HCT116 (cell line): ENCODE measurements around the gene NDUFB7. TPM values are rescaled to one million over a fixed set of nuclear protein-coding genes. Genes with fewer than 3 reads are reported as not detected.

ENCODE experiments used
- ATAC-seq: fragments of 200-7000 bp; cut with Tn5 transposase; 2 replicates; pipeline ENCODE4 v1.9.1; 2020; ENCODE audit warnings: mild to moderate bottlenecking, moderate library complexity
- BruUV-seq: library from RNA; stranded (reverse); fragments of 400-500 nt; replicated peaks from 2 replicates; lab custom pipeline; 2021; lab: Mats Ljungman, UMichigan
- CTCF ChIA-PET: fragments of 300-600 bp; sonication (Branson Sonifier 250); formaldehyde crosslinking; loops from one replicate; lab custom pipeline; 2021; ENCODE audit warnings: antibody characterized with exemption; lab: Charles Lee
- POLR2A ChIA-PET: fragments of 300-600, 350-600 bp; sonication (Branson Sonifier 250); formaldehyde crosslinking; loops from one replicate; lab custom pipeline; 2021; ENCODE audit warnings: antibody characterized with exemption; lab: Charles Lee
- RAD21 ChIA-PET, 2 experiments: fragments of 300-600 bp; sonication (Branson Sonifier 250); formaldehyde crosslinking; loops; one replicate each; lab custom pipeline; 2023; ENCODE audit warnings: low total read pairs in 2 of 2; ENCODE audit not compliant: uncharacterized antibody in 2 of 2, unreplicated experiment in 2 of 2, low non-redundant PET in 1 of 2; lab: Charles Lee
- DNase-seq: peaks from one replicate; pipeline ENCODE4 v3.0.0-alpha.2; 2010; ENCODE audit warnings: low read depth, low spot score
- H2AFZ ChIP-seq: fragments of 200-600 bp; shearing (Covaris generic), sonication (generic); 2 replicates; pipeline ENCODE4 v1.6.1; 2017; ENCODE audit warnings: low read depth, mixed run types, mixed read lengths, antibody characterized with exemption, low read length; ENCODE audit not compliant: poor library complexity, severe bottlenecking
- H3K27ac ChIP-seq: 2 replicates; pipeline ENCODE4 v1.5.1; 2012; ENCODE audit warnings: low read depth, low read length
- H3K27me3 ChIP-seq: fragments of 200-600 bp; sonication (generic); 2 replicates; pipeline ENCODE4 v1.6.1; 2016; ENCODE audit warnings: mixed run types, low read length, mixed read lengths; ENCODE audit not compliant: insufficient read depth
- H3K36me3 ChIP-seq, 2 experiments: fragments of 200-500 bp in 1 of 2; fragments of 200-600 bp in 1 of 2; sonication (Bioruptor generic) in 1 of 2; sonication (generic) in 1 of 2; 2 replicates each; pipeline versions ENCODE4 v1.5.1 to v1.6.1; 2014 to 2016; ENCODE audit warnings: low read length in 2 of 2, inconsistent platforms in 1 of 2, mixed read lengths in 1 of 2, mixed run types in 1 of 2; ENCODE audit not compliant: insufficient read depth in 2 of 2, control insufficient read depth in 1 of 2
- H3K4me1 ChIP-seq, 2 experiments: fragments of 200-600 bp in 1 of 2; sonication (generic) in 1 of 2; 2 replicates each; pipeline versions ENCODE4 v1.5.1 to v1.6.1; 2012 to 2017; ENCODE audit warnings: low read length in 2 of 2, inconsistent platforms in 1 of 2, mild to moderate bottlenecking in 1 of 2, mixed read lengths in 1 of 2, mixed run types in 1 of 2, moderate library complexity in 1 of 2; ENCODE audit not compliant: insufficient read depth in 2 of 2, control insufficient read depth in 1 of 2
- H3K4me2 ChIP-seq: fragments of 200-600 bp; sonication (generic); 2 replicates; pipeline ENCODE4 v1.6.1; 2017; ENCODE audit warnings: mixed run types, low read length, mixed read lengths
- H3K4me3 ChIP-seq, 2 experiments: fragments of 200-600 bp in 1 of 2; sonication (generic) in 1 of 2; replicated peaks in 1 of 2; 2 replicates each; pipeline ENCODE4 v1.5.1; 2011 to 2016; ENCODE audit warnings: low read length in 2 of 2, control low read depth in 1 of 2, low read depth in 1 of 2, mild to moderate bottlenecking in 1 of 2, mixed read lengths in 1 of 2, mixed run types in 1 of 2
- H3K79me2 ChIP-seq: fragments of 200-600 bp; sonication (generic); 2 replicates; pipeline ENCODE4 v1.6.1; 2017; ENCODE audit warnings: mild to moderate bottlenecking, mixed run types, low read length, moderate library complexity, mixed read lengths; ENCODE audit not compliant: insufficient read depth
- H3K9ac ChIP-seq: fragments of 200-600 bp; sonication (generic); 2 replicates; pipeline ENCODE4 v1.6.1; 2016; ENCODE audit warnings: low read length, mixed read lengths
- H3K9me2 ChIP-seq: fragments of 200-600 bp; sonication (generic), shearing (Covaris generic); 2 replicates; pipeline ENCODE4 v1.6.1; 2017; ENCODE audit warnings: mixed run types, mild to moderate bottlenecking, moderate library complexity; ENCODE audit not compliant: insufficient read depth
- H3K9me3 ChIP-seq, 2 experiments: fragments of 200-500 bp in 1 of 2; fragments of 200-600 bp in 1 of 2; sonication (Bioruptor generic) in 1 of 2; sonication (generic) in 1 of 2; 2 replicates each; pipeline ENCODE4 v1.6.1; 2014 to 2017; ENCODE audit warnings: low read length in 2 of 2, mixed read lengths in 2 of 2, inconsistent platforms in 1 of 2, low read depth in 1 of 2, mild to moderate bottlenecking in 1 of 2, mixed run types in 1 of 2, moderate library complexity in 1 of 2; ENCODE audit not compliant: control insufficient read depth in 1 of 2, insufficient read depth in 1 of 2
- H4K20me1 ChIP-seq: fragments of 200-600 bp; sonication (generic), shearing (Covaris generic); 2 replicates; pipeline ENCODE4 v1.6.1; 2017; ENCODE audit warnings: mixed run types, mild to moderate bottlenecking, moderate library complexity; ENCODE audit not compliant: insufficient read depth
- ATF3 ChIP-seq: IDR thresholded peaks from 2 replicates; pipeline ENCODE4 v1.6.1; 2012
- CBX3 ChIP-seq: IDR thresholded peaks from 2 replicates; pipeline ENCODE4 v1.6.1; 2012; ENCODE audit warnings: low read depth
- CTCF ChIP-seq, 3 experiments: fragments of 200-600 bp in 1 of 3; sonication (generic) in 1 of 3; IDR thresholded peaks in 2 of 3; conservative IDR thresholded peaks in 1 of 3; 2 replicates each; pipeline ENCODE4 v1.5.1; 2012 to 2017; ENCODE audit warnings: low read depth in 2 of 3, low read length in 2 of 3, antibody characterized with exemption in 1 of 3, borderline replicate concordance in 1 of 3, control low read depth in 1 of 3, mild to moderate bottlenecking in 1 of 3, mixed read lengths in 1 of 3, mixed run types in 1 of 3, moderate library complexity in 1 of 3; ENCODE audit not compliant: insufficient read depth in 1 of 3
- EGR1 ChIP-seq: IDR thresholded peaks from 2 replicates; pipeline ENCODE4 v1.6.1; 2012; ENCODE audit warnings: low read depth
- ELF1 ChIP-seq: IDR thresholded peaks from 2 replicates; pipeline ENCODE4 v1.6.1; 2012; ENCODE audit warnings: low read depth, borderline replicate concordance
- EZH2 ChIP-seq: fragments of 200-600 bp; sonication (generic); IDR thresholded peaks from 2 replicates; pipeline ENCODE4 v1.6.1; 2017; ENCODE audit warnings: antibody characterized with exemption, mixed run types
- EZH2phosphoT487 ChIP-seq: fragments of 200-600 bp; IDR thresholded peaks from 2 replicates; pipeline ENCODE4 v1.6.1; 2018; ENCODE audit warnings: antibody characterized with exemption, borderline replicate concordance
- FOSL1 ChIP-seq: IDR thresholded peaks from 2 replicates; pipeline ENCODE4 v1.6.1; 2012; ENCODE audit warnings: low read depth
- JUND ChIP-seq: IDR thresholded peaks from 2 replicates; pipeline ENCODE4 v1.6.1; 2012
- MAX ChIP-seq: IDR thresholded peaks from 2 replicates; pipeline ENCODE4 v1.6.1; 2012
- POLR2AphosphoS5 ChIP-seq: IDR thresholded peaks from 2 replicates; pipeline ENCODE4 v1.6.1; 2011; ENCODE audit warnings: mild to moderate bottlenecking, low read depth, low read length, moderate library complexity
- RAD21 ChIP-seq: IDR thresholded peaks from 2 replicates; pipeline ENCODE4 v1.6.1; 2012; ENCODE audit warnings: low read depth, mild to moderate bottlenecking
- REST ChIP-seq: IDR thresholded peaks from 2 replicates; pipeline ENCODE4 v1.6.1; 2012; ENCODE audit warnings: low read depth
- SIN3A ChIP-seq: IDR thresholded peaks from 2 replicates; pipeline ENCODE4 v1.6.1; 2012; ENCODE audit warnings: low read depth
- SP1 ChIP-seq: IDR thresholded peaks from 2 replicates; pipeline ENCODE4 v1.6.1; 2012; ENCODE audit warnings: low read depth
- SRF ChIP-seq: IDR thresholded peaks from 2 replicates; pipeline ENCODE4 v1.6.1; 2012; ENCODE audit warnings: low read depth
- TCF7L2 ChIP-seq: IDR thresholded peaks from 2 replicates; pipeline ENCODE4 v1.7.0; 2011; ENCODE audit warnings: borderline replicate concordance, inconsistent platforms; ENCODE audit not compliant: insufficient read depth, insufficient read length; ENCODE audit errors: extremely low read depth
- ZBTB33 ChIP-seq: IDR thresholded peaks from 2 replicates; pipeline ENCODE4 v1.6.1; 2011; ENCODE audit warnings: mild to moderate bottlenecking, low read length, moderate library complexity; ENCODE audit not compliant: insufficient replicate concordance; ENCODE audit errors: extremely low read depth
- ZFX ChIP-seq: fragments of 450-650 bp; IDR thresholded peaks from 2 replicates; pipeline ENCODE4 v1.6.1; 2017
- ZNF274 ChIP-seq: fragments of 200-500 bp; sonication (Bioruptor generic); IDR thresholded peaks from 2 replicates; pipeline ENCODE4 v1.6.1; 2014; ENCODE audit warnings: mild to moderate bottlenecking, low read depth, low read length, inconsistent platforms
- intact Hi-C: fragments of 100-400 bp; cut with micrococcal nuclease; formaldehyde crosslinking; loops from 2 replicates; pipeline ENCODE4 v1.10.0; 2022
- total RNA-seq: library from RNA; stranded (reverse); gene quantifications from one replicate; pipeline ENCODE4 v1.2.1, GENCODE V29; 2021; ENCODE audit not compliant: unreplicated experiment

The NDUFB7 gene
- total RNA-seq, 1 experiment from 2014 or later = 167 TPM

GRCh38 chr19:14550201-14550754 lies 21.6 kb downstream of the NDUFB7 start:
- Histone ChIP-seq H3K27ac (peak overlapping the region; percentile 78), H3K9ac (peak overlapping the region; percentile 48), H3K4me2 (peak overlapping the region; percentile 77), H3K4me1 (peaks cover 43 to 59% of the 10 kb centered on the region in 2 experiments), H2AFZ (no peak overlapping the region), H3K9me2 (no peaks in the 10 kb centered on the region), H3K9me3 (no peaks in the 10 kb centered on the region), H3K36me3 (no peaks in the 10 kb centered on the region; a peak in 1 of 4 replicates), H3K79me2 (peaks cover 93% of the 10 kb centered on the region), H3K4me3 (peak overlapping the region in 1 of 2 experiments; percentile 30; a peak in 1 of 4 replicates), H3K27me3 (no peaks in the 10 kb centered on the region), H4K20me1 (peaks cover 3% of the 10 kb centered on the region; the same call in 1 of the 2 replicates)
- ChIA-PET CTCF (interaction anchor here (0.6 to 1.4 kb wide), 5 partner anchors 15 to 136 kb away, joined by 3 to 5 read pairs (median 4); partner anchors contain the start of gene DNAJB1), RAD21 (no interaction called here), POLR2A (interaction anchor here (0.6 to 3.0 kb wide), 8 partner anchors 14 to 45 kb away, joined by 3 to 22 read pairs (median 4); partner anchors contain the start of genes DNAJB1 and NDUFB7)
- no peak for DNase-seq
- intact Hi-C loops = no loop called here
- ATAC-seq = peak; percentile 59
- no TSS peak for BruUV-seq
- peak; percentile 35; the same call in 1 of the 2 replicates for TF ChIP-seq SP1
- peak; percentile 75; the same call in 1 of the 2 replicates for TF ChIP-seq MAX
- no peak for TF ChIP-seq SIN3A
- no peak for TF ChIP-seq ZNF274
- no peak for TF ChIP-seq REST
- no peak for TF ChIP-seq ELF1
- no peak for TF ChIP-seq JUND
- TF ChIP-seq FOSL1 = no peak
- TF ChIP-seq EGR1 = peak; percentile 83
- TF ChIP-seq SRF = no peak
- no peak for TF ChIP-seq ZFX
- TF ChIP-seq TCF7L2 = no peak
- no peak for TF ChIP-seq CTCF (IDR thresholded peaks at IDR 0.05 in 2 of 3, conservative IDR thresholded peaks at IDR 0.05 in 1 of 3; ENCODE audit: borderline replicate concordance in 1 of 3, insufficient read depth in 1 of 3, low read depth in 2 of 3, low read length in 2 of 3)
- TF ChIP-seq ATF3 = no peak
- TF ChIP-seq EZH2phosphoT487 = no peak
- no peak for TF ChIP-seq ZBTB33
- 0 out of 2 replicates have a peak, but pooled peaks have one; percentile 14 for TF ChIP-seq RAD21
- peak; percentile 45 for TF ChIP-seq POLR2AphosphoS5
- no peak for TF ChIP-seq EZH2
- no peak for TF ChIP-seq CBX3
